Measurements from ENCODE around the gene TIMM13.
"Not testable (repeated sequence)": the region's sequence is repeated elsewhere in the genome, so short reads cannot be mapped to it uniquely, and the experiment has no call there.

DNA sequence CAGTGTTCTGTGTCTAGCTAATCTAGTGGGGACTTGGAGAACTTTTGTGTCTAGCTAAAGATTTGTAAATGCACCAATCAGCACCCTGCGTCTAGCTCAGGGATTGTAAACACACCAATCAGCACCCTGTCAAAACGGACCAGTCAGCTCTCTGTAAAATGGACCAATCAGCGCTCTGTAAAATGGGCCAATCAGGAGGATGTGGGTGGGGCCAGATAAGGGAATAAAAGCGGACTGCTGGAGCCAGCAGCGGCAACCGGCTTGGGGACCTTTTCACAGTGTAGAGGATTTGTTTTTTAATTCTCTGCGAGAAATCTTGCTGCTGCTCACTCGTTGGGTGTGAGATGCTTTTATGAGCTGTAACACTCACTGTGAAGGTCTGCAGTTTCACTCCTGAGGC, 34.5 kb downstream of the TIMM13 start:
- TF ChIP-seq, protein P1, sequence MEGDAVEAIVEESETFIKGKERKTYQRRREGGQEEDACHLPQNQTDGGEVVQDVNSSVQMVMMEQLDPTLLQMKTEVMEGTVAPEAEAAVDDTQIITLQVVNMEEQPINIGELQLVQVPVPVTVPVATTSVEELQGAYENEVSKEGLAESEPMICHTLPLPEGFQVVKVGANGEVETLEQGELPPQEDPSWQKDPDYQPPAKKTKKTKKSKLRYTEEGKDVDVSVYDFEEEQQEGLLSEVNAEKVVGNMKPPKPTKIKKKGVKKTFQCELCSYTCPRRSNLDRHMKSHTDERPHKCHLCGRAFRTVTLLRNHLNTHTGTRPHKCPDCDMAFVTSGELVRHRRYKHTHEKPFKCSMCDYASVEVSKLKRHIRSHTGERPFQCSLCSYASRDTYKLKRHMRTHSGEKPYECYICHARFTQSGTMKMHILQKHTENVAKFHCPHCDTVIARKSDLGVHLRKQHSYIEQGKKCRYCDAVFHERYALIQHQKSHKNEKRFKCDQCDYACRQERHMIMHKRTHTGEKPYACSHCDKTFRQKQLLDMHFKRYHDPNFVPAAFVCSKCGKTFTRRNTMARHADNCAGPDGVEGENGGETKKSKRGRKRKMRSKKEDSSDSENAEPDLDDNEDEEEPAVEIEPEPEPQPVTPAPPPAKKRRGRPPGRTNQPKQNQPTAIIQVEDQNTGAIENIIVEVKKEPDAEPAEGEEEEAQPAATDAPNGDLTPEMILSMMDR (IDR thresholded peaks at IDR 0.05): not testable (repeated sequence)
- TF ChIP-seq EZH2, EZH2phosphoT487 (IDR thresholded peaks at IDR 0.05): not testable (repeated sequence)
